ENCODE measurements around the gene MRPS27.

MRPS27 gene

GRCh38 chr5:72364171-72364570 is 44.1 kb upstream of the MRPS27 start:
- no peak overlapping the region for H3K4me3 ChIP-seq (ENCODE audit: control insufficient read depth, low read depth, low read length)
- TF ChIP-seq CTCF (conservative IDR thresholded peaks at IDR 0.05; ENCODE audit: control insufficient read depth, insufficient read depth, low read depth, low read length), result no peak
- DNase-seq (ENCODE audit: low read depth), result no peak

DNA sequence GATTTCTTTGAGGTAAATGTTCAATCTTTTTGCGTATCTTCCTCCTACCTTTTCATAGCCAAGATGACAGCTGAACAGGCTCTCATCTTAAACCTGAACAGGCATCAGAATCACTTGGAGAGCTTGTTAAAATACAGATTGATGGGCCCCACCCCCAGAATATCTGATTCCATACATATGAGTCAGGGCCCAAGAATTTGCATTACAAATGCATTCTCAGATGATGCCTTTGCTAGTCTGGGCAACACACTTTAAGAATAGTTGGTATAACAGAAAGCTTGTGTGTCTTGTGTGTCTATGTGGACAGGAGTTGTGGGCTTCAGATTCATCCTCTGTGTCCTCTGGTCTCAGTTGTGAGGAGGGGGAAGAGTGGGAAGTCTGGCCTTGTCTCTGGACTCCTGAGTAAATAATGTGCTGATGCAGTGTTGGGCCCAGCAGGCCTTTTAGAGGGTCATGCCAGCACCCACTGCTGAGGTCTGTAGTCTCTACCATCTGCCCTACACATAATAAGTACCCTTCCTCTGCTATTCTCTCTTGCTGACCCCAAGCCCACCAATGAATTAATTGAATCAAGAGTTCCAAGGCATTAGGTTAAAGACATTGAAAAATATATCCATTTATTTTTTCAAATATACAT is 43.2 kb upstream of the MRPS27 start:
- peak; percentile 81 for DNase-seq (ENCODE audit: low read depth)
- TF ChIP-seq CTCF (conservative IDR thresholded peaks at IDR 0.05; ENCODE audit: control insufficient read depth, insufficient read depth, low read depth, low read length), result no peak
- H3K4me3 ChIP-seq (ENCODE audit: control insufficient read depth, low read depth, low read length), result no peak overlapping the region

GRCh38 chr5:72359886-72360285 is 39.8 kb upstream of the MRPS27 start:
- DNase-seq (ENCODE audit: low read depth), result no peak
- no peak for TF ChIP-seq CTCF (conservative IDR thresholded peaks at IDR 0.05; ENCODE audit: control insufficient read depth, insufficient read depth, low read depth, low read length)
- no peak overlapping the region for H3K4me3 ChIP-seq (ENCODE audit: control insufficient read depth, low read depth, low read length)

- H3K4me3 ChIP-seq (ENCODE audit: control insufficient read depth, low read depth, low read length), result no peak overlapping the region
- no peak for DNase-seq (ENCODE audit: low read depth)
- no peak for TF ChIP-seq CTCF (conservative IDR thresholded peaks at IDR 0.05; ENCODE audit: control insufficient read depth, insufficient read depth, low read depth, low read length)
These were observed 38.9 kb upstream of the MRPS27 start for GRCh38 chr5:72358925-72359324.

GRCh38 chr5:72356361-72356760 is 36.3 kb upstream of the MRPS27 start:
- TF ChIP-seq CTCF (conservative IDR thresholded peaks at IDR 0.05; ENCODE audit: control insufficient read depth, insufficient read depth, low read depth, low read length), result no peak
- no peak for DNase-seq (ENCODE audit: low read depth)
- H3K4me3 ChIP-seq (ENCODE audit: control insufficient read depth, low read depth, low read length), result no peak overlapping the region

- DNase-seq (ENCODE audit: low read depth), result peak; percentile 38
- TF ChIP-seq CTCF (conservative IDR thresholded peaks at IDR 0.05; ENCODE audit: control insufficient read depth, insufficient read depth, low read depth, low read length), result peak; percentile 41
- no peak overlapping the region for H3K4me3 ChIP-seq (ENCODE audit: control insufficient read depth, low read depth, low read length)
These were observed 35.8 kb upstream of the MRPS27 start for GRCh38 chr5:72355706-72356299.
